ENCODE results near the gene INSIG1.
A peak's percentile ranks its signal among the peaks of the same experiment; 100 is the strongest.

The INSIG1 gene

DNA sequence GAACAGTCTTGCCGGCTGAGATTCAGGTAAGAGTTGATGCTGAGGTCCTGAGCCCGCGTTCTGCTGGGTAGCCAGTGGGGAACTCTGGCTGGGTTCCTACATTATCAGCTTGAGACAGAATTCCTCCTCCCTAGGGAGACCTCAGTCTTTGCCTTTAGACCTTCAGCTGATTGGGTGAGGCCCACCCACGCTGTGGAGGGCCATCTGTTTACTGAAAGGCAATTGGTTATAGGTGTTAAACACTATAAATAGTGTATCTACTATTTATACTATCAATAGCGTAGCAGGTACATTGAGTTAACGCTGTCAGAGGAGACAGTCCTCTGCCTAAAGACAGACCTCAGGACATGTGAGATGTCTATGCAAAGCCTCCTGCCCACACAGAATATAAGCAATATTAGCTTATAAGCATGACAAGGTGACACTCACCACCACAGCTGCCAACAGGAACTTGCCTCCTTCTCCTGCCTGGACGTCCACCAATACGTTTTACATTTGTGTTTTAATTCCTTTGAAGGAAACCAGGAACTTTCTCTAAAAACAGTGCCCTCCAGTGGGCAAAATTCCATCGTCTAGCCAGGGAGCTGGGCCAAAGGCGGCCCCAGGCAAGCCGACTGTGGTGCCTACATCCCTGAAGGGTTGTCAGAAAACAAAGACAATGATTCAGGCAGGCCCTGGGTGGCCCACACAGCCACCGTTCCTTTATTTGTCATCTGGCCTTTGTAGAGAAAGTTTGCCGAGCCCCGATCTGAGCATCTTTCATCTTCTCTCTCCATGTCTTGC is 58.8 kb downstream of the INSIG1 start:
- H4K20me1 ChIP-seq (ENCODE audit: insufficient read depth, low read length), result no peaks in the 10 kb centered on the region
- ATAC-seq (ENCODE audit: insufficient read depth, low read depth) (peak; percentile 37; the same call in 1 of the 3 replicates), DNase-seq (peak; percentile 27)
- no peak overlapping the region for H3K9ac ChIP-seq (ENCODE audit: low read depth, low read length)
- no peaks in the 10 kb centered on the region for H3K27me3 ChIP-seq (ENCODE audit: insufficient read depth, low read length, poor library complexity)
- TF ChIP-seq, protein P1, sequence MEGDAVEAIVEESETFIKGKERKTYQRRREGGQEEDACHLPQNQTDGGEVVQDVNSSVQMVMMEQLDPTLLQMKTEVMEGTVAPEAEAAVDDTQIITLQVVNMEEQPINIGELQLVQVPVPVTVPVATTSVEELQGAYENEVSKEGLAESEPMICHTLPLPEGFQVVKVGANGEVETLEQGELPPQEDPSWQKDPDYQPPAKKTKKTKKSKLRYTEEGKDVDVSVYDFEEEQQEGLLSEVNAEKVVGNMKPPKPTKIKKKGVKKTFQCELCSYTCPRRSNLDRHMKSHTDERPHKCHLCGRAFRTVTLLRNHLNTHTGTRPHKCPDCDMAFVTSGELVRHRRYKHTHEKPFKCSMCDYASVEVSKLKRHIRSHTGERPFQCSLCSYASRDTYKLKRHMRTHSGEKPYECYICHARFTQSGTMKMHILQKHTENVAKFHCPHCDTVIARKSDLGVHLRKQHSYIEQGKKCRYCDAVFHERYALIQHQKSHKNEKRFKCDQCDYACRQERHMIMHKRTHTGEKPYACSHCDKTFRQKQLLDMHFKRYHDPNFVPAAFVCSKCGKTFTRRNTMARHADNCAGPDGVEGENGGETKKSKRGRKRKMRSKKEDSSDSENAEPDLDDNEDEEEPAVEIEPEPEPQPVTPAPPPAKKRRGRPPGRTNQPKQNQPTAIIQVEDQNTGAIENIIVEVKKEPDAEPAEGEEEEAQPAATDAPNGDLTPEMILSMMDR (IDR thresholded peaks at IDR 0.05; ENCODE audit: borderline replicate concordance, extremely low read depth, low read length, poor library complexity, severe bottlenecking), result peak; percentile 64
- no peak for TF ChIP-seq EZH2 (IDR thresholded peaks at IDR 0.05; ENCODE audit: borderline replicate concordance, low read depth, low read length, severe bottlenecking)
- H3K9me3 ChIP-seq (ENCODE audit: insufficient read depth, low read length, severe bottlenecking), result no peaks in the 10 kb centered on the region
- H3K27ac ChIP-seq (ENCODE audit: low read length), result no peak overlapping the region
- H3K4me1 ChIP-seq (ENCODE audit: insufficient read depth, low read length), result 0 out of 2 replicates have a peak, but pooled peaks cover 8% of the 10 kb centered on the region
- no peak overlapping the region for H3K4me3 ChIP-seq (ENCODE audit: low read depth in 1 of 2, low read length in 2 of 2)
- H2AFZ ChIP-seq (ENCODE audit: low read depth, low read length), result no peak overlapping the region
- H3K4me2 ChIP-seq (ENCODE audit: insufficient read depth, low read length), result no peak overlapping the region
- no peaks in the 10 kb centered on the region for H3K79me2 ChIP-seq (ENCODE audit: insufficient read depth, low read length)
- H3K36me3 ChIP-seq (ENCODE audit: insufficient read depth, low read length), result no peaks in the 10 kb centered on the region

DNA sequence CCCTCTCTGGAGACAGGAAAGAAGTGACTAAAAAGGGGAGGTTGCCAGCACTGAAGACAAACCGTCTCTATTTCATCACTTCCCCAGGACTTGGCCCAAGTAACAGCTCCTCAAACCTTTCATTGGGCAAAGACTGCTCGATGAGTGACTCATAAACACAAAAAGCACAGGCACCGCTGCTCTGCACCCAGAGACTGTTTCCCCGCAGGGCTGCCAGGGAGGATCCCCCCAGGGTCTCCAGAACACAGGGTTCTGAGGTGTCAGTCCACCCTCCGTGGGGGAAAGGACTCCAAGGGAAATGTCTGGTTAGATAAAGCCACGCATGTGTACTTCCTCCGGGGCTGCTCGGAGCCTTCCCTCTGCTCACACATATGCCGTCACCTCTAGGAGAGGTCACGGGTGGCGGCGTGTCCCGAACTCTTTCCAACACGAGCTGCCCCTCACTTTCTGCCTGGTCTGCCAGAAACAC is 59.9 kb downstream of the INSIG1 start:
- Histone ChIP-seq H3K9me3 (ENCODE audit: insufficient read depth, low read length, severe bottlenecking) (no peaks in the 10 kb centered on the region), H3K9ac (ENCODE audit: low read depth, low read length) (no peak overlapping the region), H3K27me3 (ENCODE audit: insufficient read depth, low read length, poor library complexity) (peaks cover 7% of the 10 kb centered on the region), H2AFZ (ENCODE audit: low read depth, low read length) (no peak overlapping the region), H4K20me1 (ENCODE audit: insufficient read depth, low read length) (no peaks in the 10 kb centered on the region), H3K79me2 (ENCODE audit: insufficient read depth, low read length) (no peaks in the 10 kb centered on the region), H3K36me3 (ENCODE audit: insufficient read depth, low read length) (no peaks in the 10 kb centered on the region), H3K27ac (ENCODE audit: low read length) (no peak overlapping the region), H3K4me3 (ENCODE audit: low read depth in 1 of 2, low read length in 2 of 2) (no peak overlapping the region), H3K4me2 (ENCODE audit: insufficient read depth, low read length) (no peak overlapping the region), H3K4me1 (ENCODE audit: insufficient read depth, low read length) (0 out of 2 replicates have a peak, but pooled peaks cover 8% of the 10 kb centered on the region)
- DNase-seq (no peak), ATAC-seq (ENCODE audit: insufficient read depth, low read depth) (no peak)
- TF ChIP-seq, protein P1 (IDR thresholded peaks at IDR 0.05; ENCODE audit: borderline replicate concordance, extremely low read depth, low read length, poor library complexity, severe bottlenecking), result no peak
- TF ChIP-seq EZH2 (IDR thresholded peaks at IDR 0.05; ENCODE audit: borderline replicate concordance, low read depth, low read length, severe bottlenecking), result no peak

DNA sequence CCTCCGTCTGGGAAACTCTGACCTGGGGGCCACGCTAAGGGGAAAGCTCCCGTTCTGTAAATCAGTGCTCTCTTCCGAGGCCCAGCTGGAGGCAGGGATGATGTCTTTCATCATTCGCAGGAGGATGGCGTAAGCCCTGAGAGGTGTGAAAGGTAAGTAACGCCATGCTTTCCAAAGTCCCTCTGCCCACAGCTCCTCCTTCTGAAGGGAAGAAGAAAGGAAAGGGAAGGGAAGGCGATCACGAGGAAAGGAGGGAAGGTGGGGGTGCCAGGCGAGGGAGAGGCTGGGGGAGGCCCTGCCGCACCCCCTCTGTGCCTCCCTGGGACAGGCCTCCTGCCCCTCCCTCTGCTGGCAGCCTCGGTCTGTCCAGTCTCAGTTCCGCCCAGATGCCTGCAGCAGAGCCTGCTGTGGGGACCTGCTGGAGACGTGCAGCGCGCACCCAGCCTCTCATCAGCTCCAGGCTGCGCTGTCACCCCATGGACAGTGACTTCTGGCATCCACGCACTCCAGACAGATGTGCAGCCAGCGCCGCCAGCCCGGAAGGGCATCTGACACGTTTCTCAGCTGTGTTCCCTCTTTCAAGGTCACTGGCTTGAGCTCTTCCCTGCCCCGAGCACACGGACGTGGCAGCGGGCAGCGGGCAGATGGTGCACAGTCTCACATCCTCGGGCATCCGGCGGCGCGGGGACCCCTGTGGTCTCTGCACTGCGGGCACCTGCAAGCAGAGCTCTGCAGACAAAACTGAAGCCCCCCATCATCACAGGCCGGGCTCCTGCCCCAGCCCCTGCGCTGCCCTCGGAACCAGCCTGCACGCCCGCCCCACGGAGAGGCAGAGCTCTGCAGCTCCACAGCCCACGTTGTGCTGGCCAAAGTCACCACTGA is 60.6 kb downstream of the INSIG1 start:
- DNase-seq, result no peak
- no peak overlapping the region for H3K4me3 ChIP-seq (ENCODE audit: low read depth in 1 of 2, low read length in 2 of 2)
- no peaks in the 10 kb centered on the region for H3K79me2 ChIP-seq (ENCODE audit: insufficient read depth, low read length)
- H4K20me1 ChIP-seq (ENCODE audit: insufficient read depth, low read length), result no peaks in the 10 kb centered on the region
- H3K27me3 ChIP-seq (ENCODE audit: insufficient read depth, low read length, poor library complexity), result peaks cover 13% of the 10 kb centered on the region
- H3K9me3 ChIP-seq (ENCODE audit: insufficient read depth, low read length, severe bottlenecking), result no peaks in the 10 kb centered on the region
- H2AFZ ChIP-seq (ENCODE audit: low read depth, low read length), result no peak overlapping the region
- no peak overlapping the region for H3K9ac ChIP-seq (ENCODE audit: low read depth, low read length)
- H3K27ac ChIP-seq (ENCODE audit: low read length), result no peak overlapping the region
- H3K4me2 ChIP-seq (ENCODE audit: insufficient read depth, low read length), result no peak overlapping the region
- ATAC-seq (ENCODE audit: insufficient read depth, low read depth), result no peak
- H3K36me3 ChIP-seq (ENCODE audit: insufficient read depth, low read length), result no peaks in the 10 kb centered on the region
- 0 out of 2 replicates have a peak, but pooled peaks cover 8% of the 10 kb centered on the region for H3K4me1 ChIP-seq (ENCODE audit: insufficient read depth, low read length)
- TF ChIP-seq, protein P1 (IDR thresholded peaks at IDR 0.05; ENCODE audit: borderline replicate concordance, extremely low read depth, low read length, poor library complexity, severe bottlenecking), result no peak
- no peak for TF ChIP-seq EZH2 (IDR thresholded peaks at IDR 0.05; ENCODE audit: borderline replicate concordance, low read depth, low read length, severe bottlenecking)

Measured in DND-41 (cell line).